Measurements from ENCODE around the gene LRRC32.

- TF ChIP-seq CTCF (IDR thresholded peaks at IDR 0.05) = no peak
- no peak for TF ChIP-seq POLR2A (IDR thresholded peaks at IDR 0.05)
These were observed 60.2 kb downstream of the LRRC32 start for GRCh38 chr11:76610371-76610770.

Data from thyroid gland (tissue), 4 donors.